Stimulated activated CD8-positive, alpha-beta memory T cell treated with anti-CD3 and anti-CD28 coated beads, Interleukin-15, amount 100 ng/mL, for 48 hours (primary cell): ENCODE measurements around the gene KRTAP10-9.
"Not testable (repeated sequence)": the region's sequence is repeated elsewhere in the genome, so short reads cannot be mapped to it uniquely, and the experiment has no call there.

ENCODE experiments used
- DNase-seq, 2 donors: peaks; one replicate each; pipeline ENCODE4 v3.0.0-alpha.2; 2020; ENCODE audit warnings: low read depth in 2 of 2

The KRTAP10-9 gene, protein sequence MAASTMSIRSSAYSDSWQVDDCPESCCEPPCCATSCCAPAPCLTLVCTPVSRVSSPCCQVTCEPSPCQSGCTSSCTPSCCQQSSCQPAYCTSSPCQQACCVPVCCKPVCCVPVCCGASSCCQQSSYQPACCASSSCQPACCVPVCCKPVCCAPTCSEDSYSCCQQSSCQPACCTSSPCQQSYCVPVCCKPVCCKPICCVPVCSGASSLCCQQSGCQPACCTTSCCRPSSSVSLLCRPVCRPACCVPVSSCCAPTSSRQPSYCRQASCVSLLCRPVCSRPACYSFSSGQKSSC

DNA sequence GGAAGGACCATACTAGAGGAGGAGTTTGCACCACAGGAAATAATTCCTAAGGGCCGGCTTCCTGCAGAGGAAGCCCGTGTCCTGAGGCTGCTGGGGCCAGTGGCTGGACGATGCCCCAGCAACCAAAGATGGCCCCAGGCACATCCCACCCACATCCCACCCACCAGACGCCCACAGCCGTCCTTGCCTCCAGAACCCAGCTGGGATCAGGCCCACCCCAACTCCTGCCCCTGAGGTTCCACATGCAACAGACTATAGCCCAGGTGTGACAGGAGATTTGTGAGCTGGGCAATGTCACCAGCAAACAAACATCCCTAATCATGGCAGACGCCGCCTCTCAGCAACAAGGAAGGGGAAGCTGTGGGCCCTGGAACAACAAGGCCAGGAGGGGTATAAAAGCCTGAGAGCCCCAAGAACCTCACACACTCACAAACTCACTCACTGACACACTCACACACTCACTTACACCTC is at the start of gene KRTAP10-9:
TSS of gene KRTAP10-9 (plus strand) at position 421 of the 471 bp plus-strand sequence. CDS start 79 bp downstream, outside the sequence.
- DNase-seq: no peak

DNA sequence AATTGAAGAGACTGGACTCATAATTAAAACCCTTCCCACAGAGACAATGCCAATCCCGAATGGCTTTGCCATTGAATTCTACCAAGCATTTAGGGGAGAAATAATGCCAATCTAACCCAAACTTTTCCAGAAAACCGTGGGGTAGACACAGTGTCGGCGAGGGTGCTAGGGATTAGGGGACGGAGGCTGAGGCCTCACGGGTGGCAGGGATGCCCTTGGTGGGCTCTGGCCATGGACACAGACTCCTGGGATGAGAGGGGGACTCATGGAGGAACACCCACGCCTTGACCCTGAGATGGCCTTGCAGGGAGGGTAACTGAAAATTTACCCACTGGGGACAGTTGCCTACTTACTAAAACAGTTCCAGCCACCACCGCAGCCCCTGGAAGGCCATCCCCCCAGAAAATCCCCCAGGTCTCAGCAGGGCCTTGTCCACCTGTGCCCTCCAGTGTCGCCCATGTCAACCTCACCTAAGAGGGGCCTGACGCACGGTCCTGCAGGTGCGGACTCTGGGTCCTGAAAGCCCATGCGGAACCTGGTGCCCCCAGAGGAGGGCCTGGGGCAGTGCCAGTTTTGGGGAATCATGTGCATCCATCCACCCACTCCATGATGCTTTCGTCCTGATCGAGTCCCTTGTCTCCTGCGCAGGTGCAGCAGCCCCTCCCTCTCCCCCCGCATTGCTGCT is 48.4 kb upstream of the KRTAP10-9 start:
- DNase-seq: no peak

DNA sequence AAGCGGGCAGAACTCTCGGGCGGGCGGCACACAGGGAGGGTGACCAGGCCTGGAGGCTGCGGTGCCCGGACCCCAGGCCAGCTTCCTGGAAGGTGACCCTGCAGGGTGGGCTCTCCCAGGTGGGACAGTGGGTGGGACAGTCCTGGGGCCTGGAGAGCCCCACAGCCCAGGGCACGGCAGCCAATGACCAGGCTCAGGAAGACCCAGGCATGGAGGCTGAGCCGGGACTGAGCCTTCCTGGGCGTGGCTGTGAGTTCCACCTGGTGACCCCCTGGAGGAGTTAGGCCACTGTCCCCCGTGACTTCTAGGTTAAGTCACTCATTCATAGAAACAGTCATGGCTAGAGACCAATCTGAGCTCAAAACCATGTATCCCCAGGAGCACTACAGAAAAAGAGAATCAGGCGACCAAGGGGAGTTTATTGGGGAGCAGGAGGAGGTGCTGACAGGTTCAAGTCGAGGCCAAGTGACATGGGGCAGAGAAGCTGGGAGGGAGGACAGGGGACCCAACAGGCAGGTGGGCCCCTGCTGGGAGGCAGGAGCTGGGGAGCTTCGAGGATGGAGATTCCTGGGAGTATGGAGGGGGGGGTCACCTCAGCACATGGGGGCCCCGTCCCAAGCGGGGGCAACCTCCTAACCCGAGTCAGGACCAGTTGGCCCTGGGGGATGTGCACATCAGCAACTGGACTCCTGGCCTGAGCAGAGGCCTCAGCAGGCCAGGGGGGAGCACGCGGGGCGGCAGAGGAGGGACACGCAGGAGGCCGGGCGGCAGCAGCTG is 47.6 kb upstream of the KRTAP10-9 start:
- DNase-seq: no peak

DNA sequence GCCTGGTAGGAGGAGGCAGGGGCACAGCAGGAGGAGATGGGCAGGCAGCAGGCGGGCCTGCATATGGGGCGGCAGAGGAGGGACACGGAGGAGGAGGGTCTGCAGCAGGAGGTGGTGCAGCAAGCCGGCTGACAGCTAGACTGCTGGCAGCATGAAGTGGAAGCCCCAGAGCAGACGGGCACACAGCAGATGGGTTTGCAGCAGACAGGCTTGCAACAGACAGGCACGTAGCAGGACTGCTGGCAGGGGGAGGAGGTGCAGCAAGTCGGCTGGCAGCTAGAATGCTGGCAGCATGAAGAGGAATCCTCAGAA is 47.1 kb upstream of the KRTAP10-9 start:
- DNase-seq: no peak

DNA sequence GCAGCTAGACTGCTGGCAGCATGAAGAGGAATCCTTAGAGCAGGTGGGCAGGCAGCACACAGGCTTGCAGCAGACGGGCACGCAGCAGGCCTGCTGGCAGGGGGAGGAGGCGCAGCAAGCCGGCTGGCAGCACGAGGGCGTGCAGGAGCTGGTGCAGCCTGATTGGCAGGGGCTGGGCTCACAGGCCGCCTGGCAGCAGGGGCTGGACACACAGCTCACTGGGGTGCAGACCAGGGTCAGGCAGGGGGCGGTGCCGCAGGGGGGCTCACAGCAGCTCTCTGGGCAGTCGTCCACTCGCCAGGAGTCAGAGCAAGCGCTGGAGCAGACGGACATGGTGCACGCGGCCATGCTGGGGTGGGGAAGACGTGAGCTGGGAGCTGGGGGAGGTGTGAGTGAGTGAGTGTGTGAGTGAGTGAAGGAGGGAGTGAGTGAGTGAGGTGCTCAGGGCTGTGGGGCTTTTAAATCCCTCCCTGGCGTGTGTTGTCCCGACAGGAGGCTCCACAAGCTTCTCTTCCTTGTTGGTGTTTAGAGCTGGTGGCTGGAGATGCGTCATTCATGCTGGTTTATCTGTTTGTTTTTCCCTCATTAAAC is 46.6 kb upstream of the KRTAP10-9 start, which contains the start of gene KRTAP10-5:
TSS of gene KRTAP10-5 (minus strand) at position 374 of the 591 bp plus-strand sequence. CDS start at position 348, 26 bp downstream.
- not testable (repeated sequence) for DNase-seq

DNA sequence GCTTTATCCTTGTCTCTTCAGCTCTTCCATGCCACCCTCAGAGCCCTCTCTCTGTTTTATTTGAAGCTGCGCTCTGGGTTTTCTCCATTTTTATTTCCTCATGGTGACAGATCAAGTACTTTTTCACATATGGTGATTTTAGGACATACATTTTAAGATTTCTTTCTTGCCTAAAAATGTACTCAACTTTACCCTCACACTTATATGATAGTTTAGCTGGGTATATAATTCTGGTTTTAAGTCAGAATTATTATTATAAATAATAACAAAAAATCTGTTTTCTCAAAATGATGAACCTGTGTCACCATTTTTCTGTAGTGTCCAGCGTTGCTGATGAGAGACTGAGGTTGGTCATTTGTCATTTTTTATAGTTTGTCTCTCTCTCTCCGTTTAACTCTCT is 45.7 kb upstream of the KRTAP10-9 start:
- no peak for DNase-seq

DNA sequence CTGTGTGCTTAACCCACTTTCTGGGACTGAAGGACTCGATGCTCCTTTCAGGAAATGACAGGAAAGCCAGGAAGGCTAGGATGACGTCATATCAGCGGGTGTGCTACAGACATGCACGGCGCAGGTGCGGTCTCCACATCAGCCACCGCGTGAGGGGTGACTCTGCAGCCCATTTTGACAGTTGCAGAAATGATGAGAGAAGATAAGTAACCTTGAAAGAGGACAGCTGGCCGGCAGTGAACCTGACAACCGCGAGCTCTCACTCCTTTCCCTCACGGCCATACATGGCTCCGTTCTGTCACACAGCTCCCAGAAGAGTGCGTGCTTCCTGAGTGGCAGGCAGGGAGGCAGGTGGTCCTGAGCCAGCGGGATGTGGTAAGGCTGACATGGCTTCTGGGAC is 44.8 kb upstream of the KRTAP10-9 start:
- no peak for DNase-seq

DNA sequence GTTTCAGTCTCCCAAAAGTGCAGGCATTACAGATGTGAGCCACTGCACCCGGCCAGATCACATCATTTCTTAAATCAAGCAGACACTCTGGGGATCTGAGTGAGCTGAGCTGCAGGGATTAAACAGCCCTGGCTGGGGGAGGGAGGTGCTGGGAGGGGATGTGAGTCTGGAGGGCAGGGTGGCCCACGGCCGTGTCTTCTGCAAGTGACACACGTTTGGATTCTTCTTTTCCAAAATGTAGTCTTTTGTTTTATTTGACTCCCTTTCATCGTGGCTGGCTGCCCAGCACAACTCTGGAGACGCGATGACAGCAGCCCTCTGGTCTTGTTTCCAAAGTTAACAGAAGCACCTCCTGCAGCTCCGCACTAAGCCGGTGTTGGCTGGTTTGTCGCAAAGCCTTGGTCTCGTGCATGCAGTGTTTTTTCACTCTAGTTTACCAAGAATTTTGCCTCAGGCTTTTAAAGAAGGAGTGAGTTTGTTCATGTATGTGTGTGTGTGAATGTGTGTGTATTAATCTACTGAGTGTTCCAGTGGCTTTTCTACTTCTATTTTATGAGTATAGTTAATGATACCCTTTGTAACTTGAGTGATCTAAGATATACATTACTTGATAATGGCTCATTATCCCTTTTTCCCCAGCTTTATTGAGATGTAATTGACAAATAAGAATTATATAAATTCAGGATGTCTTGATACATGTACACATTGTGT is 43.6 kb upstream of the KRTAP10-9 start:
- no peak for DNase-seq

DNA sequence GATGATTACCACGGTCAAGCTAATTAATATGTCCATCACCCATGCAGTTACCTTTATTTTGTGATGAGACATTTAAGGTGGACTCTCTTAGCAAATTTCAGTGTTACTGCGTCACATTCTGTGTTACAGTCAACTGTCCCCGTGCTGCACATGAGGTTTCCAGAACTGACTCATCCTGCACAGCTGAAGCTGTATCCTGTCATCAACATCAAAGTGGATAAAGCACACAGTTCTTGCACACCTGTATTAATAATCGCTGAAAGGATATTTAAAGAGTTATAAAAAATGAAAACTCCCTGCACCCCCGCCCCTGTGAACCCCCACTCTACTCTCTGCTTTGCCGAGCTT is 43.1 kb upstream of the KRTAP10-9 start:
- DNase-seq: peak in 1 of 2 donors; percentile 8

DNA sequence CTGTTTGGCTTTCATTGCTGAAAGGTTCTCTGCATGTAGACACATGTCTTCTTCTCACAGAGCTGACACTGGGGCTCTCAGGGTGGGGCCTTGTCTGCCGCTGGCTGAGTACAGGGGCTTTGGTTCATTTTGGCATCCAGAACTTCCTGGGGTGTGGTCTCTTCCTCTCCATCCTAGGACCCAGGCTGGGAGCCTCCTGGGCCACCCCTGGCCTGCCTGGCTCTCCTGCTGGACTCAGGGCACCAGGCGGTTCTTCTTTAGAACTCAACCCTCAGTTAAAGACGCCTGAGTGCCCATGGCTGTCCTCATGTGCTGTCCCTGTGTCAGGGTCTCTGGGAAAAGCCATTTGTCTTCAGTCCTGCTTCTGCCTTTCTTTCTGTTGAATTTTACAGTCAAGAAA is 41.0 kb upstream of the KRTAP10-9 start:
- no peak for DNase-seq

DNA sequence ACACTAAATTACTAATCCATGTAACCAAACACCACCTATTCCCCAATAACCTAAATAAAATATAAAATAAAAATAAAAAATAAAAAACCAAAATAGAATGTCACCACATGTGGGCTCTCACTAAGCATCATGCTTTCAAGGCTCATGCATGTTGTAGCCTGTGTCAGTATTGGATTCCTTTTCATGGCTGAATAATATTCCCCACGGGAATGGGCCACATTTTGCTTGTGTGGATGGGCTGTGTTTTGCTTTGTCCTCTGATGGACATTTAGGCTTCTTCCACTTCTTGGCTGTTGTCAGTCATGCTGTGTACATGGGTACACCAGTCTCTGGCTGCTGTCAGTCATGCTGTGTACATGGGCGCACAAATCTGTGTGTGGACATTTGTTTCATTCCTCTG is 37.8 kb upstream of the KRTAP10-9 start:
- DNase-seq: no peak

DNA sequence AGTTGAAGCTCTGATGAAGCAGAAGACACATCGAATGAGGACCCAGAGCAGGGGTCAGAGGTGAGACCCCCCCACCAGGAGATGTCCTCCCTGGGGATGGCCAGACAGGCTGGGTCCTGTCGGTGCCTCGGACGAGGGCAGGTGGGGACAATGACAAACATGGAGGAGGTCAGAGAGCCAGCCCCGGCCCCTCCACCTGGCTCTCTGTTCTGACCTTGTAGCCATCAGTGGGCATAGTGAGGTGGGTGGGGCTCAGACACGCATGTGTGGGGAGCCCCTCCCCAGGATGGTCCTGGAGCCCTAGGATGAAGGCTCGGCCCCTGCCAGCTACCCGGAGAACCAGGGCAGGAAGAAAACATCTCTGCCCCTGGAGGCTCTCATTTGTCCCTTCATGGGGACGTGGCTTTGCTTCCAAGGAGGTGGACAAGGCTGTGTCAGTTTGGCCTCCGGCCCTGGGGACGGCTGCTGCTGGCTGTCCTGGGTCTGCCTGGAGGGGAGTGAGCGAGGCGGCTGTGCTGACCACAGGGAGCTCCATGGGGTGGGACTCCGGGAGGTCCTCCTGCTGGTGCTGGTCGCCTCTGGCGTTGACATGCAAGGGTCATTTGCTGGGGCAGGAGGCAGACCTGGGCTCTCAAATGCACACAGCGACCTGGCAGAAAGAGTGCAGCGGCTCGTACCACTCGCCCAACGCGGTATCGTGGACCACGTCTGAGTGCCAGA is 37.1 kb upstream of the KRTAP10-9 start:
- no peak for DNase-seq

DNA sequence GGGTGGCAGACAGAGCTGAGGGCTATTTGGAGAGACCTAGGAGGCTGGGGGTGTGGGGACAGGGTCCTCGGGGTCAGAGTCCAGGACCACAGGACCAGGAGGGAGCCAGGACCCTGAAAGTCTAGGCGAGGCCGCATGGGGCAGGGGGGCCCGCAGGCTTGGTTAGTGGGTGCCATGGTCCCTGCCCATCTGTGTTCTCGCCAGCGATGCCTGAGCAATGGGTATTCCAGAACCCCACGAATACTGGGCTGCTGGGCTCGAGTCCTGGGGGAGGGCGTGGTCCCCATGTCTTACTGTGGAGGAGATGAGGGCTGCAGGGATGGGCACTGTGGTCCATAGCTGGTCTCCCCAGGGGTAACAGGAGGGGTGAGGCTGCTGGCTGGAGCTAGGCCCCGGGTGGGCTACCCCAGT is 36.6 kb upstream of the KRTAP10-9 start:
- no peak for DNase-seq

DNA sequence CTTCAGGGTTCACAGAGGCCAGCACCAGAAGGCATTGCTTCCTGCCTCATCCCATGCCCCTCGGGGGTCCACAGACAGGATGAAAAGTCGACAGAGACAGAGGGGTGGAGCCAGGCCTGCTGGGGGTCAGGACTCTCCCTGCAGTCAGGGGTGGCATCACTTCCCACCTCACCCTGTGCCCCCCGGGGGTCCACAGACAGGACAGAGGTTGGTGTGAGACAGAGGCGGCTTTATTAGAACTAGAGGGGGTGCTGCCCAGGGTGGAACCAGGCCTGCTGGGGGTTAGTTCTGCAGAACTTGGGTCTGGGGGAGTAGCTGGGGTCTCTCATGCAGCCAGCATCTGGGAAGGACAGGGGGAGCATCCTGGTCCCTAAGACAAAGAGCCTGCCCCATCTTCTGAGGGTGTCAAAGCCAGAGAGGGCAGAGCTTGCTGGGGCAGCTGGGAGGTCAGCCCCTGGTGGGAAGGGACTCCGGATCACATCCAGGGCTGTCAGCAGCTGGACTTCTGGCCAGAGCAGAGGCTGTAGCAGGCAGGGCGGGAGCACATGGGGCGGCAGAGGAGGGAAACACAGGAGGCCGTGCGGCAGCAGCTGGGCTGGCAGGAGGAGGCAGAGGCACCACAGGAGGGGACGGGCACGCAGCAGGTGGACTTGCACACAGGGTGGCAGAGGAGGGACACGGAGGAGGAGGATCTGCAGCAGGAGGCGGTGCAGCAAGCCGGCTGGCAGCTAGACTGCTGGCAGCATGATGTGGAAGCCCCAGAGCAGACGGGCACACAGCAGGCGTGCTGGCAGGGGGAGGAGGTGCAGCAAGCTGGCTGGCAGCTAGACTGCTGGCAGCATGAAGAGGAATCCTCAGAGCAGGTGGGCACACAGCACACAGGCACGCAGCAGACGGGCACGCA is 35.7 kb upstream of the KRTAP10-9 start:
- DNase-seq: not testable (repeated sequence)

DNA sequence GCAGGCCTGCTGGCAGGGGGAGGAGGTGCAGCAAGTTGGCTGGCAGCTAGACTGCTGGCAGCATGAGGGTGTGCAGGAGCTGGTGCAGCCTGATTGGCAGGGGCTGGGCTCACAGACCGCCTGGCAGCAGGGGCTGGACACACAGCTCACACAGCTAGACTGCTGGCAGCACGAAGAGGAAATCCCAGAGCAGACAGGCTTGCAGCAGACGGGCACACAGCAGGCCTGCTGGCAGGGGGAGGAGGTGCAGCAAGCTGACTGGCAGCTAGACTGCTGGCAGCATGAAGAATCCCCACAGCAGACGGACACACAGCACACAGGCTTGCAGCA is 35.1 kb upstream of the KRTAP10-9 start:
- DNase-seq: not testable (repeated sequence)

DNA sequence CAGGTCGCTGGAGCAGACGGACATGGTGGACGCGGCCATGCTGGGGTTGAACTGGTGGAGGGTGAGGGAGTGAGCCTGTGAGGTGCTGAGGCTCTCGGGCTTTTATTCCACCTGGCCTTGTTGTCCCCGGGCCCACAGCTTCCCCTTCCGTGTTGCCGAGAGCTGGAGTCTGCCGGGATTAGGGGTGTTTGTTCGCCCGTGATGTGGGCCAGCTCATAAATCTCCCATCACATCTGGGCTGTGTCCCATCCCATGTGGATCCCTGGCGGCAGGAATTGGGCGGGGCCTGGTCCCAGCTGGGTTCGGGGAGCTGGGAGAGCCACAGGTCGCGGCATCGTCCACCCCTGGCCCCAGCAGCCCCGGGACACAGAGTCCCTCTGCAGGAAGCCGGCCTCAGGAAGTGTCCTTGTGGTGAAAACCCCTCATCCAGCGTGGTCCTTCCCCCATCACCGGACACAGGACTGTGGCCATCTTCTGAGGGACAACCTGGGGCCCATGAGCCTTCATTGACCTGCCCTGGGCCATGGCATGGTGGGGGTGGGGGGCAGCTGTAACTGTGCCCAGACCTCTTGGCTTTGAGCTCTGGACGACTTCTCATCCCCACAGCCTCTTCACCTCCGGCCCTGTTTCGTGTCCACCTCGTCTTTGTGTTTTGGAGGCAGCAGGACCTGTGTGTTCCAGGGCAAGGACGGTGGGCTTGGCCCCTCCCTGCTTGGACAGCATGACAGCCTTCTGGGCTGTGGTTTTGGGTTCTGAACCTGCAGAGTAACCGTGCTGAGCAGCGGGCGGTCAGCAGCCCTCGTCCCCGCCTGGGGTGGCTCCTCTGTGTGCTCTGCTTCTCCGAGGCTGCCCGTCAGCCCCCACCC is 34.2 kb upstream of the KRTAP10-9 start, which contains the start of gene KRTAP10-6:
TSS of gene KRTAP10-6 (minus strand) at position 60 of the 866 bp plus-strand sequence. CDS start at position 39, 21 bp downstream.
- no peak for DNase-seq

DNA sequence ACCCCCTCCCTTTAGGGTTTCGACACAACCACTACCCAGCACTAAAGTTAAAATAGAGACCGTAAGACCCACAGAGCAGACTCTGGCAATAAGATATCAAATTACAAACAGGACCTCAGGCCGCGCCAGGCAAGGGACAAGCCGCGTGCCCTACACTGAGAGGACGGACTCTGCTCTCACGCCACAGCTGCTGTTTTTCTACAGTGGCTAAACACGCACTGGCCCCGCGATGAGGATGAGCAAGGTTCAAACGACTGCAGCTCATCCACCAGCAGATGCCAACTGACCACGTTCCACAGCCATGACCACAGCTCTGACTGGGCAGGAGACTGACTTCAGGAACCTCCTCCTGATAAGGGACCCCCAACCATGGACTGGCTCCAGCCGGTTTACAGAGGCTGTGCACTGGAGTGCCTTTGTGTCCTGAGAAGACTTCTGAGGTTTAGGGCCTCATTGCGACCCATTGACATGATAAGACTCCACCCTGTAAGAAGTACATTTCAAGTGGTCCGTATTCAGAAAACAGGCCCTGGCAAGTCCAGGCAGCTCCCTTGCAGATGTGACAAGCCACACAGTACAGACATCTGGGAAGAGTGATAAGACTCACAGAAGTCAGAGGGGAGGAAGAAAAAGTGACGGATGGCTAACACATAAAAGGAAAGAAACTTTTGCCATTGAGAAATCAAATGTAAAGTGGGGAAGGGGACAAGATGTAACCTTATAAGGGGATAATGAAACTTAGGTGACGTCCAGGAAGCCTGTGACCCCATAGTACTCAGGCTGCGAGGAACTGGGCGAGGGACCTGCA is 33.1 kb upstream of the KRTAP10-9 start:
- no peak for DNase-seq

DNA sequence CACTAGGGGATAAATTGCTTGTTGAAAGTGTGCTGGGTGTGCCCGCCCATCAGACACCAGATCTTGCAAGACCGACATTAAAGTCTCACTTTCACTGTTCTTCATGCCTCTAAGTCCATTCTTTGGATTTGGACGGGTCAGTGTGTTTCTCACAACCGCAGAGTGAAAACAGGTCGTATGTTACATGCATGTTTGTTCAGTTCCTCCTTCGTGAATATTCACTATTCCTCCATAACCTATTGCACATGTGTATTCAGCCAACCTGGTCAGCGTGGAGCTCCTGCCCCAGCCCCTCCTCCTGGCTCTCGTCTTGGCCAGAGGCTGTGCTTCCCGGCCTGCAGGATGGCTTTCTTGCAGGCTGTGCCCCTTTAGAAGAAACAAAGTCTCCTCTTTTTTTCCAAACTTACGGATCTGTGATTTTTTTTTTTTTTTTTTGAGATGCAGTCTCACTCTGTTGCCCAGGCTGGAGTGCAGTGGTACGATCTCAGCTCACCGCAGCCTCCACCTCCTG is 32.4 kb upstream of the KRTAP10-9 start:
- no peak for DNase-seq
